Endodermal cell (in vitro differentiated cells): ENCODE data around the gene GNAZ. TPM values are rescaled to one million over a fixed set of nuclear protein-coding genes. Genes with fewer than 3 reads are reported as not detected.
A peak's percentile ranks its signal among the peaks of the same experiment; 100 is the strongest.

Source experiments
- DNase-seq: peaks from one replicate; pipeline ENCODE4 v3.0.0-alpha.2; 2017
- H3K27ac ChIP-seq: 2 replicates; pipeline ENCODE4 v1.5.1; 2013; ENCODE audit warnings: mild to moderate bottlenecking, low read depth, low read length, moderate library complexity
- H3K27me3 ChIP-seq: 2 replicates; pipeline ENCODE4 v1.6.1; 2013; ENCODE audit warnings: mild to moderate bottlenecking, low read length, moderate library complexity; ENCODE audit not compliant: insufficient read depth, control insufficient read depth, poor library complexity, severe bottlenecking
- H3K36me3 ChIP-seq: 2 replicates; pipeline ENCODE4 v1.7.0; 2013; ENCODE audit warnings: mild to moderate bottlenecking, low read length, moderate library complexity; ENCODE audit not compliant: control insufficient read depth, insufficient read depth
- H3K4me1 ChIP-seq: one replicate; pipeline ENCODE4 v1.7.0; 2013; ENCODE audit warnings: low read length; ENCODE audit not compliant: control insufficient read depth, insufficient read depth
- H3K4me3 ChIP-seq: 2 replicates; pipeline ENCODE4 v1.5.1; 2013; ENCODE audit warnings: mild to moderate bottlenecking, low read length, moderate library complexity
- H3K9ac ChIP-seq: 2 replicates; pipeline ENCODE4 v1.6.1; 2013; ENCODE audit warnings: mild to moderate bottlenecking, low read length, moderate library complexity; ENCODE audit not compliant: poor library complexity, severe bottlenecking; ENCODE audit errors: extremely low read depth
- H3K9me3 ChIP-seq: 2 replicates; pipeline ENCODE4 v1.6.1; 2013; ENCODE audit warnings: mild to moderate bottlenecking, low read length, moderate library complexity; ENCODE audit not compliant: control insufficient read depth
- H3K27ac Mint-ChIP-seq: 2 replicates; pipeline ENCODE4 v1.8.0; 2020; ENCODE audit warnings: mixed read lengths
- H3K27me3 Mint-ChIP-seq: 2 replicates; pipeline ENCODE4 v1.8.0; 2021; ENCODE audit warnings: mild to moderate bottlenecking, mixed read lengths; ENCODE audit not compliant: insufficient read depth
- H3K36me3 Mint-ChIP-seq: 2 replicates; pipeline ENCODE4 v1.8.0; 2020; ENCODE audit warnings: low read depth, mixed read lengths
- H3K4me1 Mint-ChIP-seq: 2 replicates; pipeline ENCODE4 v1.8.0; 2020; ENCODE audit warnings: mixed read lengths
- H3K4me3 Mint-ChIP-seq: 2 replicates; pipeline ENCODE4 v1.8.0; 2020; ENCODE audit warnings: mild to moderate bottlenecking, moderate library complexity, mixed read lengths
- H3K9me3 Mint-ChIP-seq: 2 replicates; pipeline ENCODE4 v1.8.0; 2020; ENCODE audit warnings: mild to moderate bottlenecking, mixed read lengths
- WGBS, 2 experiments: methylation state at CpG; one replicate each; pipeline versions ENCODE4 v1.1.5 to v1.1.7; 2013; ENCODE audit warnings: missing lambda C conversion rate in 2 of 2, mixed read lengths in 1 of 2; ENCODE audit not compliant: insufficient coverage in 1 of 2, insufficient read length in 1 of 2; 5-methylcytosine and 5-hydroxymethylcytosine counted together
- total RNA-seq, 2 donors: library from RNA; stranded (reverse); fragmentation: NEBNext Ultra II Directional in 1 of 2; extraction: Animal tissue kit (Norgen Biotek cat#: 25700) in 1 of 2; gene quantifications; 2 replicates in 1 of 2; 3 replicates in 1 of 2; pipeline ENCODE4 v1.2.1, GENCODE V29; 2021
- TF ChIP-seq, protein P1 (sequence below): fragments of 200-600 bp; sonication (generic); conservative IDR thresholded peaks from 2 replicates; pipeline ENCODE4 v1.5.0; 2021; ENCODE audit warnings: antibody characterized with exemption, mild to moderate bottlenecking

GNAZ gene
- total RNA-seq, 2 donors from 2014 or later = 16.7 to 17.9 TPM

DNA sequence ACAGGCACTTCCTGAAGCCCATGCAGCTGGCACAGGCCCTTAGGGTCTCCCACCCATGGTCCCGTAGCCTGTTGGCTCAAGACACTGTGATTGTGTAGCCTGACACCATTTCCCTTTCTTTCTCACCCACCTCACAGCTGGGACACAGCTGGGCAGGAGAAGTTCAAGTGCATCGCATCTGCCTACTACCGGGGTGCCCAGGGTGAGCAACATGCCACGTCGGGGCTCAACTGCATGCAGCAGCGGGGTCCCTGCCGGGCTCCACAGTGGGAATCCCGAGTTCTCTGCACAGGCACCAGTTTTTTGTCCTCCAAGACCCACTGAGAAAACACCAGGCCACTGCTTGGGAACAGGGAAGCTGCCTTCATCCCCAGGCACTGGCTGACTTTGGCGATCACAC lies 85.5 kb downstream of the GNAZ start:
- no peak for DNase-seq
- TF ChIP-seq, protein P1, sequence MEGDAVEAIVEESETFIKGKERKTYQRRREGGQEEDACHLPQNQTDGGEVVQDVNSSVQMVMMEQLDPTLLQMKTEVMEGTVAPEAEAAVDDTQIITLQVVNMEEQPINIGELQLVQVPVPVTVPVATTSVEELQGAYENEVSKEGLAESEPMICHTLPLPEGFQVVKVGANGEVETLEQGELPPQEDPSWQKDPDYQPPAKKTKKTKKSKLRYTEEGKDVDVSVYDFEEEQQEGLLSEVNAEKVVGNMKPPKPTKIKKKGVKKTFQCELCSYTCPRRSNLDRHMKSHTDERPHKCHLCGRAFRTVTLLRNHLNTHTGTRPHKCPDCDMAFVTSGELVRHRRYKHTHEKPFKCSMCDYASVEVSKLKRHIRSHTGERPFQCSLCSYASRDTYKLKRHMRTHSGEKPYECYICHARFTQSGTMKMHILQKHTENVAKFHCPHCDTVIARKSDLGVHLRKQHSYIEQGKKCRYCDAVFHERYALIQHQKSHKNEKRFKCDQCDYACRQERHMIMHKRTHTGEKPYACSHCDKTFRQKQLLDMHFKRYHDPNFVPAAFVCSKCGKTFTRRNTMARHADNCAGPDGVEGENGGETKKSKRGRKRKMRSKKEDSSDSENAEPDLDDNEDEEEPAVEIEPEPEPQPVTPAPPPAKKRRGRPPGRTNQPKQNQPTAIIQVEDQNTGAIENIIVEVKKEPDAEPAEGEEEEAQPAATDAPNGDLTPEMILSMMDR = no peak
- no peak overlapping the region for H3K27ac ChIP-seq
- Mint-ChIP-seq H3K4me1 (peaks cover 9% of the 10 kb centered on the region), H3K4me3 (no peak overlapping the region), H3K27me3 (no peaks in the 10 kb centered on the region), H3K36me3 (no peaks in the 10 kb centered on the region), H3K27ac (no peak overlapping the region), H3K9me3 (no peaks in the 10 kb centered on the region)
- H3K9ac ChIP-seq = no peak overlapping the region
- 88 to 96% methylated on average over 9 of the region's 9 CpGs for WGBS, 2 experiments
- H3K36me3 ChIP-seq = no peaks in the 10 kb centered on the region
- no peaks in the 10 kb centered on the region for H3K9me3 ChIP-seq
- no peak overlapping the region for H3K4me3 ChIP-seq
- no peaks in the 10 kb centered on the region for H3K27me3 ChIP-seq
- no peaks in the 10 kb centered on the region for H3K4me1 ChIP-seq

DNA sequence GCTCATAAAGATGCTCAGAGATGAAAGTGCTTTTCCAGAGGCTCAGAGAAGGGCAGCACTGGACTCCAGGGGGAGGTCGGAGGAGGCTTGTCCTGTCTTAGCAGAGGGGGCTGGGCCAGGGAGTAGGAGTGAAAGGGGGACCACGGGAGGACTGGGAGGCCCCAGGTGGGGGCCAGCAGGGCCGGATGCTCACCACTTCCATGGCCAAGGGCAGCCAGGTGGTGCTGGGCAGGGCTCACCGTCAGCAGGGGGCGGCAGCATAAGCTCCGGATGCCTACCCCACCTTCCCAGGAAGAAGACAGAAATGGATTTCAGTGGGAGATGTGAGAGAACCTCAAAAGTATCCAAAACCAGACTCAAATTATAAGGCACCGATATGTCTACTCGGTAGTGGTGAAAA lies 86.0 kb downstream of the GNAZ start:
- H3K4me3 Mint-ChIP-seq = no peak overlapping the region
- no peaks in the 10 kb centered on the region for H3K36me3 Mint-ChIP-seq
- no peaks in the 10 kb centered on the region for H3K27me3 Mint-ChIP-seq
- Histone ChIP-seq H3K36me3 (no peaks in the 10 kb centered on the region), H3K9ac (no peak overlapping the region), H3K9me3 (no peaks in the 10 kb centered on the region), H3K4me3 (no peak overlapping the region), H3K27me3 (no peaks in the 10 kb centered on the region), H3K4me1 (no peaks in the 10 kb centered on the region), H3K27ac (no peak overlapping the region)
- H3K9me3 Mint-ChIP-seq = no peaks in the 10 kb centered on the region
- TF ChIP-seq, protein P1 = peak; percentile 61
- H3K27ac Mint-ChIP-seq = no peak overlapping the region
- H3K4me1 Mint-ChIP-seq = peaks cover 9% of the 10 kb centered on the region
- DNase-seq = peak; percentile 74
- 44 to 58% methylated on average over 3 to 8 of the region's 8 CpGs for WGBS, 2 experiments

DNA sequence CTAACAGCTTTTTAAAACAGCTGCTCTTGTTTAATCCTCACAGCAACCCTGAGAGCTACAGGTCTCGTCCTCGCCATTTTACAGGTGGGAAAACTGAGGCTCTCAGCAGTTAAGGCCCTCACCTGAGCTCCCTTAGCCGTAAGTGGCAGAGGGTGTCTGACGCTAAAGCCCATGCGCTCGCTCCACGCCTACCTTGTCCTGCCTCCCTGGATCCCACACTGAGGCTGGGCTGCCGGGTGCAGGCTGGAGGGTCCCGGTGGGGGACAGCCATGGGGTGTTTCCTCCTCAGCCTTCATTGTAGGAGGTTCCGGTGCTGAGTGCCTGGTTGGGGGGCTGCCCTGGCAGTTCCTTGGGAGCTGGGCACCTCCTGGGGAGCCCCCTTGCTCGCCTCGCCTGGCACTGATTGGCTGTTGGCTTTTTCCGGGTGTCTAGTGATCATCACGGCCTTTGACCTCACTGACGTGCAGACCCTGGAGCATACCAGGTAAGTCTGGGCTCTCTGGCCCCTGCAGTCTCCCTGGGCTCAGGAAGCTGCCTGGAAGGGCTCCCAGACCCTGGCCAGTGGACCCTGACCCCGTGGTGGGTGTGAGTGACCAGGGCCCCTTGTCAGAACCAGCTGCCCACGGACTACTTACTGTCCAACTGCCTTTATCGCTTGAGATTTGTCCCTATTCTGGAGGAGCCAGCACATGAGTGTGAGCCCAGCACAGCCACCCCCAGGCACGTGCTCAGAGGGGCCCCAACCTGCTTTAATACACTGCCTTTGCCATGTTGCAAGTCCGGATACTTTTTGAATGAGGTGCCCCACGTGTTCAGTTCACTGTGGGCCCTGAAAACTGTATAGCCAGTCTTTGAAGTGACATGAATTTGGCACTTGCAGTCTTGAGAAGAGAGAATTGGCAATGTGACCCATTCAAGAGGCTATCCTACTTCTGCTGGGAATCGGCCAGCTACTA lies 87.5 kb downstream of the GNAZ start:
- no peak for DNase-seq
- Mint-ChIP-seq H3K27ac (peak overlapping the region; percentile 61), H3K27me3 (no peaks in the 10 kb centered on the region)

More for the DNA sequence above, 87.5 kb downstream of the GNAZ start:
- WGBS, 2 experiments = 92 to 94% methylated on average over 20 to 22 of the region's 22 CpGs
- Histone ChIP-seq H3K4me3 (no peak overlapping the region), H3K27ac (no peak overlapping the region), H3K27me3 (no peaks in the 10 kb centered on the region), H3K9ac (no peak overlapping the region), H3K4me1 (no peaks in the 10 kb centered on the region), H3K9me3 (no peaks in the 10 kb centered on the region), H3K36me3 (no peaks in the 10 kb centered on the region)
- Mint-ChIP-seq H3K36me3 (no peaks in the 10 kb centered on the region), H3K4me3 (no peak overlapping the region), H3K9me3 (no peaks in the 10 kb centered on the region), H3K4me1 (peaks cover 9% of the 10 kb centered on the region)
- TF ChIP-seq, protein P1 = no peak
